Osteocyte (in vitro differentiated cells): Measurements from ENCODE around the gene ZNF469. TPM values are rescaled to one million over a fixed set of nuclear protein-coding genes. Genes with fewer than 3 reads are reported as not detected.

ENCODE experiments used
- DNase-seq: peaks from one replicate; pipeline ENCODE4 v3.0.0; 2021; ENCODE audit warnings: mixed read lengths; ENCODE audit not compliant: unreplicated experiment; ENCODE audit errors: extremely low spot score
- H3K27ac Mint-ChIP-seq: one replicate; pipeline ENCODE4 v1.8.0; 2021; ENCODE audit warnings: mild to moderate bottlenecking, mixed read lengths; ENCODE audit not compliant: unreplicated experiment
- H3K27me3 Mint-ChIP-seq: one replicate; pipeline ENCODE4 v1.8.0; 2021; ENCODE audit warnings: mixed read lengths; ENCODE audit not compliant: unreplicated experiment
- H3K36me3 Mint-ChIP-seq: one replicate; pipeline ENCODE4 v1.8.0; 2021; ENCODE audit warnings: mixed read lengths; ENCODE audit not compliant: unreplicated experiment
- H3K4me1 Mint-ChIP-seq: one replicate; pipeline ENCODE4 v1.8.0; 2021; ENCODE audit warnings: mixed read lengths; ENCODE audit not compliant: unreplicated experiment
- H3K4me3 Mint-ChIP-seq: one replicate; pipeline ENCODE4 v1.8.0; 2021; ENCODE audit warnings: mild to moderate bottlenecking, moderate library complexity, mixed read lengths; ENCODE audit not compliant: unreplicated experiment
- H3K9me3 Mint-ChIP-seq: one replicate; pipeline ENCODE4 v1.8.0; 2021; ENCODE audit warnings: mixed read lengths; ENCODE audit not compliant: unreplicated experiment
- CTCF ChIP-seq: fragments of 200-600 bp; sonication (generic); IDR thresholded peaks from 2 replicates; pipeline ENCODE4 v1.5.0; 2021; ENCODE audit warnings: antibody characterized with exemption, mild to moderate bottlenecking, moderate library complexity
- total RNA-seq: library from RNA; stranded (reverse); gene quantifications from 2 replicates; pipeline ENCODE4 v1.2.1, GENCODE V29; 2021

ZNF469 gene
- total RNA-seq, 1 donor from 2014 or later, result 4.1 TPM

DNA sequence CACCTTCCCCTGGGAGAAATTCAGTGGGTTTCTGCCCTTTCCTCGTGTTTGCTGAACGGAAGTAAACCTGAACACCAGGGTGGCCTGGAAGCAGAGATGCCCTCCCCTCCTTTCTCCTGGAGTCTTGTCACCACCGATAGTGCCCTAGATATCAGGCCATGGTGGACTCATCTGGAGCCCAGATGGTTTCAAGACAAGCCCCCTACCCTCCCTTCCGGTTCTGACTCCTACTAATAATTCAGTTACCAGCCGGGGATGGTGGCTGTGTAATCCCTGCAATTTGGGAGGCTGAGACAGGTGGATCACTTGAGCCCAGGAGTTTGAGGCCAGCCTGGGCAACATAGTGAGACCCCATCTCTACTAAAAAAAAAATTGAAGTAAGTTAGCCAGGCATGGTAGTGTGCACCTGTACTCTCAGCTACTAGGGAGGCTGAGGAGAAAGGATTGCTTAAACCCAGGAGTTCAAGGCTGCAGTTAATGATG lies 2.4 kb downstream of the ZNF469 start:
- no peak for TF ChIP-seq CTCF
- Mint-ChIP-seq H3K4me3 (no peak overlapping the region), H3K9me3 (no peaks in the 10 kb centered on the region), H3K27me3 (no peaks in the 10 kb centered on the region), H3K27ac (no peak overlapping the region), H3K36me3 (no peaks in the 10 kb centered on the region), H3K4me1 (peaks cover 26% of the 10 kb centered on the region)
- DNase-seq, result no peak

DNA sequence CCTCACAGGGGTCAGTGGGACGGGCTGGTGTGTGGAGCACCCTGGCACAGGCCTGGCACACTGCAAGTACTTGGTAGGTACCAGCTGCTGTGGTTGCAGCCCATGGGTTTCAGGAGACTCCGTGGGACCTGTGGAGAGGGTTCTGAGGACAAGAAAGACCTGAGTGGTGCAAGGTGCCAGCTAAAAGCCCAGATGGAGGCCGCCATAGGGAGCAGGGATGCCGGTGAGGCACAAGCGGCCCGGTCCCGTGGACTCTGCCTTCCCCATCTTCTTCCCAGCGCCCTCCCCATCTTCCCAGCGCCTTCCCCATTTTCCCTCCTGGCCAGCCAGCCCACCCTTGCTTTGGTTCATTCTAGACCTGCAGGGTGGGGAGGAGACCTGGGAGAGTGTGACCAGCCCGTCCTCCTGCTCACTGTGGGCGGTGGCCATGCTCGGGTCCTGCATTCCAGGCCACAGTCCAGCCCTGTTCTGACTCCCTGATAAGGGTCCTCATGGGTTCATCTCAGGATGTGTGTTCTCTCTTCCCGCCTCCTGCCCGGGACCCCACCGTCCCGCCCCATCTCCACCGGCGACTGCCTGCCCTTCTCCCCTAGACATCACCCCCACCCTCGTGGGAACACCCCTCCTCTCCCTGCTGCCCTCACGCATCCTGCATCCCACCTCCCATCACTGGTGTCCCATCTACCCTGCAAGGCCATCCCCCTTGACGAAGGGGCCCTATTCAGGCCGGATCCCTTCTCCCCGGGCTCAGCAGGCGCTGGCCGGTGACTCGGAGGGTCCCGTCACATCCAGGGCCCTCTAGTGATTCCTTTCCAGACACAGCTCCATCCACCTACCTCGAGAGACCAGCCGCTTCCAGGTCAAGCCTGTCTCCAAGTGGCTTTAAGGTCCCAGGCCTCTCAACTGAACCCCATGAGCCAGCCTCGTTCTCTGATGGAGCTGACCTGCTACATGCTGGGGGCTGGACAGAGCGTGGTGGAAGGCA lies 3.4 kb downstream of the ZNF469 start:
- Mint-ChIP-seq H3K36me3 (no peaks in the 10 kb centered on the region), H3K4me1 (peaks cover 26% of the 10 kb centered on the region), H3K27me3 (no peaks in the 10 kb centered on the region), H3K27ac (no peak overlapping the region), H3K9me3 (no peaks in the 10 kb centered on the region), H3K4me3 (no peak overlapping the region)
- DNase-seq, result no peak
- TF ChIP-seq CTCF, result no peak

DNA sequence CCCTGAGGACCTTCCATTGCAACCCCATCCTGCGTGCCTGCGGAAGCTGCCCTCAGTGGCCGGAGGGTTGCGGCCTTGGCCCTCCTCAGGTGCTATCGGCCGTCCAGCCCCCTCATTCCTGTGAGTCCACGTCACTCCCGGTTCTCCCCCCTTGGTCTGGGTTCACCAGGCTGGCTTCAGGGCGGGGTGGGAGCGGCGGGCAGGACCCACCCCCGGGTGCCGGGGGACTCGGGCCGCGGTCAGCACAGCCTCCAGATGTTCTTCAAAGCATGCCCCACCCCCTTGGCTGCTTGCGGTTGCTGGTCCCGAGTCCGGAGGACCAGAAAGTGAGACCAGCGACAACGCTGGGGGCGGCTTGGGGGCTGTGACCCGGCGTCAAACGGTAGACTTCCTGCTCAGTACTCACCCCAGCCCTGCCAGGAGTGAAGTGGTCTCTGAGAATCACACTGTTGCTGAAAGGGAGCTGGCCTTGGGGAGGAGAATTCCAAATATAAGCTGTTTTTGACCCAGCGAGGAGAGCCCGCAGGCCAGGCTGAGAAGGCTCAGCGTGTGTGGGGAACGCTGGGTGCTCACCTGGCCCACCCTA lies 4.5 kb downstream of the ZNF469 start:
- Mint-ChIP-seq H3K9me3 (no peaks in the 10 kb centered on the region), H3K27ac (no peak overlapping the region), H3K36me3 (no peaks in the 10 kb centered on the region), H3K4me1 (peaks cover 26% of the 10 kb centered on the region), H3K27me3 (no peaks in the 10 kb centered on the region), H3K4me3 (no peak overlapping the region)
- no peak for TF ChIP-seq CTCF
- no peak for DNase-seq

DNA sequence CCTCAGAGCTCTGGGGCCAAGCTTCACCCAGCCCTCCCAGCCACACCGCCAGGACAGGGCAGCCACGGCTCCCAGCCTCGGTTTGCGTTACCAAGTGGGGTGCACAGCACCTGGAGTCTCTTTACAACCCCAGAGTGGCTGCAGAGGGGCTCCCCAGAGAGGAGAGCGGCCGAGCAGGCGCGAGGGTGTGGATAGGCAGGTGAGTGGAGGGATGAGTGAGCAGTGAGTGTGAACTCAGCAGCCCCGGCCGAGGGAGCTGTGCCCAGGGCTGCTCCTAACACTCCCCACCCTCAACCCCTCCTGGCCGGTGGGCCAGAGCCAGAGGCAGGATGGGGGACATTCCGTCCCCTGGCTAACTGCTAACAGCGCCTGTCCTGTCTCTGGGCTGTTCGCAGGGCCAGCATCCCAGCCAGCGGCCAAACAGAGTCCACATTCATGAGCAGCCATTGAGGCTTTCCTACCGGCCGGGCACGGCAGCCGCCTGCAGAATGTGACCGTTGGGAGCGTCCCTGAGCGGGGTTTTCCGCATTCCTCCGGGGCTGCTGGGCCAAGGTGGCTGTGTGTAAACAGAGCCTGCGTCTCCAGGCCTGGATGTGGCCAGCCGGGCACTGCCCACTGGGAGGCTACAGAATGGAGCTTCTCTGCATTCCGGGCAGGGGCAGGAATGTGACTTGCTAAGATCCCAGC lies 5.3 kb downstream of the ZNF469 start:
- Mint-ChIP-seq H3K36me3 (no peaks in the 10 kb centered on the region), H3K4me3 (no peak overlapping the region), H3K27ac (peak overlapping the region; percentile 69), H3K27me3 (no peaks in the 10 kb centered on the region), H3K9me3 (no peaks in the 10 kb centered on the region), H3K4me1 (peaks cover 27% of the 10 kb centered on the region)
- TF ChIP-seq CTCF, result peak; percentile 20
- DNase-seq, result peak; percentile 89

- H3K27ac Mint-ChIP-seq, result peak overlapping the region; percentile 57
These were observed 6.4 kb downstream of the ZNF469 start for GRCh38 chr16:88389191-88389590.

More at GRCh38 chr16:88389191-88389590, 6.4 kb downstream of the ZNF469 start:
- no peak for DNase-seq
- no peak for TF ChIP-seq CTCF
- no peaks in the 10 kb centered on the region for H3K9me3 Mint-ChIP-seq
- no peaks in the 10 kb centered on the region for H3K36me3 Mint-ChIP-seq
- no peak overlapping the region for H3K4me3 Mint-ChIP-seq
- peaks cover 25% of the 10 kb centered on the region for H3K4me1 Mint-ChIP-seq
- H3K27me3 Mint-ChIP-seq, result no peaks in the 10 kb centered on the region
